H1 (cell line): ENCODE measurements around the gene CYP4F11. TPM values are rescaled to one million over a fixed set of nuclear protein-coding genes. Genes with fewer than 3 reads are reported as not detected.

ENCODE experiments used
- CTCF ChIA-PET: fragments of 300-600 bp; sonication (Branson Sonifier 250); formaldehyde crosslinking; loops from one replicate; lab custom pipeline; 2021; ENCODE audit not compliant: partially characterized antibody; lab: Charles Lee
- POLR2A ChIA-PET: fragments of 300-600 bp; sonication (Branson Sonifier 250); formaldehyde crosslinking; loops from one replicate; lab custom pipeline; 2021; ENCODE audit warnings: inconsistent platforms; ENCODE audit not compliant: partially characterized antibody; lab: Charles Lee
- DNase-seq, 2 experiments: peaks; one replicate each; pipeline versions ENCODE4 v3.0.0 to v3.0.0-alpha.2; 2010 to 2022; ENCODE audit warnings: low spot score in 2 of 2, low read depth in 1 of 2, mixed read lengths in 1 of 2
- FAIRE-seq: peaks from 2 replicates; lab custom pipeline; 2011; peaks lifted over from hg19 to GRCh38; lab: Jason Lieb, UNC
- H2AFZ ChIP-seq: 2 replicates; pipeline ENCODE4 v1.8.1; 2012; ENCODE audit warnings: low read length, inconsistent platforms
- H2AK5ac ChIP-seq: 2 replicates; pipeline ENCODE4 v1.6.1; 2013; ENCODE audit warnings: low read depth, low read length
- H2BK120ac ChIP-seq: replicated peaks from 2 replicates; pipeline ENCODE3; 2013; ENCODE audit warnings: low read depth, low read length, inconsistent platforms
- H2BK12ac ChIP-seq: 2 replicates; pipeline ENCODE4 v1.6.1; 2013; ENCODE audit warnings: low read depth, low read length
- H2BK15ac ChIP-seq: 2 replicates; pipeline ENCODE4 v1.6.1; 2013; ENCODE audit warnings: low read length
- H2BK20ac ChIP-seq: 2 replicates; pipeline ENCODE4 v1.6.1; 2013; ENCODE audit warnings: low read length
- H2BK5ac ChIP-seq: 2 replicates; pipeline ENCODE4 v1.6.1; 2013; ENCODE audit warnings: low read depth, low read length
- H3K14ac ChIP-seq: 2 replicates; pipeline ENCODE4 v1.6.1; 2013; ENCODE audit warnings: inconsistent platforms; ENCODE audit not compliant: insufficient read length
- H3K18ac ChIP-seq: 2 replicates; pipeline ENCODE4 v1.6.1; 2013; ENCODE audit warnings: low read length; ENCODE audit errors: extremely low read depth
- H3K23ac ChIP-seq: 2 replicates; pipeline ENCODE4 v1.6.1; 2013; ENCODE audit warnings: inconsistent platforms; ENCODE audit not compliant: insufficient read length
- H3K23me2 ChIP-seq: 2 replicates; pipeline ENCODE4 v1.6.1; 2013; ENCODE audit warnings: low read depth, low read length
- H3K27ac ChIP-seq: 2 replicates; pipeline ENCODE4 v1.6.1; 2011; ENCODE audit warnings: low read depth, low read length, inconsistent platforms
- H3K27me3 ChIP-seq, 4 experiments: replicated peaks in 1 of 4; 1 replicate in 1 of 4; 2 replicates in 3 of 4; pipeline versions ENCODE4 v1.6.1 to v1.8.1; 2011 to 2013; ENCODE audit warnings: low read length in 3 of 4, mild to moderate bottlenecking in 3 of 4, inconsistent platforms in 2 of 4, mixed read lengths in 2 of 4, moderate library complexity in 1 of 4; ENCODE audit not compliant: control insufficient read depth in 3 of 4, insufficient read depth in 3 of 4; ENCODE audit errors: extremely low read depth in 1 of 4
- H3K36me3 ChIP-seq, 4 experiments: 2 replicates each; pipeline versions ENCODE4 v1.6.1 to v1.8.1; 2011 to 2013; ENCODE audit warnings: mild to moderate bottlenecking in 4 of 4, low read length in 3 of 4, moderate library complexity in 2 of 4, control low read depth in 1 of 4, inconsistent platforms in 1 of 4; ENCODE audit not compliant: insufficient read depth in 4 of 4, control insufficient read depth in 2 of 4
- H3K4ac ChIP-seq: replicated peaks from 2 replicates; pipeline ENCODE3; 2013; ENCODE audit warnings: low read length, low read depth, mixed read lengths, inconsistent platforms; ENCODE audit not compliant: insufficient read length
- H3K4me1 ChIP-seq, 4 experiments: replicated peaks in 1 of 4; 1 replicate in 1 of 4; 2 replicates in 3 of 4; pipeline versions ENCODE4 v1.6.1 to v1.8.1; 2011 to 2013; ENCODE audit warnings: low read length in 3 of 4, inconsistent platforms in 2 of 4, mixed read lengths in 1 of 4; ENCODE audit not compliant: insufficient read depth in 4 of 4, control insufficient read depth in 3 of 4
- H3K4me2 ChIP-seq, 2 experiments: 2 replicates each; pipeline versions ENCODE4 v1.6.1 to v1.8.1; 2011 to 2013; ENCODE audit warnings: low read depth in 2 of 2, low read length in 2 of 2, control low read depth in 1 of 2, inconsistent platforms in 1 of 2, mild to moderate bottlenecking in 1 of 2; ENCODE audit not compliant: insufficient read depth in 1 of 2
- H3K4me3 ChIP-seq, 4 experiments: fragments of 200-600, 300-600 bp in 1 of 4; sonication (generic), shearing (Covaris generic), sonication (Bioruptor Twin) in 1 of 4; 2 replicates each; pipeline versions ENCODE4 v1.5.1 to v1.8.1; 2011 to 2016; ENCODE audit warnings: low read length in 4 of 4, low read depth in 3 of 4, control low read depth in 2 of 4, inconsistent platforms in 2 of 4, mild to moderate bottlenecking in 2 of 4, mixed read lengths in 1 of 4, moderate library complexity in 1 of 4; ENCODE audit not compliant: insufficient read depth in 2 of 4; ENCODE audit errors: extremely low read depth in 1 of 4
- H3K56ac ChIP-seq: replicated peaks from 2 replicates; pipeline ENCODE3; 2013; ENCODE audit warnings: low read depth, mild to moderate bottlenecking, mixed read lengths, low read length, inconsistent platforms; ENCODE audit not compliant: insufficient read length
- H3K79me1 ChIP-seq: 2 replicates; pipeline ENCODE4 v1.6.1; 2013; ENCODE audit warnings: low read depth, low read length, control low read depth
- H3K79me2 ChIP-seq, 2 experiments: 2 replicates each; pipeline versions ENCODE4 v1.6.1 to v1.8.1; 2012 to 2013; ENCODE audit warnings: low read length in 2 of 2, mild to moderate bottlenecking in 2 of 2, inconsistent platforms in 1 of 2; ENCODE audit not compliant: insufficient read depth in 2 of 2, control insufficient read depth in 1 of 2
- H3K9ac ChIP-seq, 4 experiments: replicated peaks in 1 of 4; 1 replicate in 1 of 4; 2 replicates in 3 of 4; pipeline versions ENCODE4 v1.6.1 to v1.8.1; 2011 to 2013; ENCODE audit warnings: low read depth in 3 of 4, low read length in 3 of 4, control low read depth in 2 of 4, mild to moderate bottlenecking in 2 of 4, moderate library complexity in 2 of 4, inconsistent platforms in 1 of 4; ENCODE audit errors: extremely low read depth in 1 of 4
- H3K9me3 ChIP-seq, 2 experiments: 2 replicates each; pipeline versions ENCODE4 v1.6.1 to v1.8.1; 2012 to 2013; ENCODE audit warnings: mild to moderate bottlenecking in 2 of 2, moderate library complexity in 2 of 2, control low read depth in 1 of 2, inconsistent platforms in 1 of 2, low read depth in 1 of 2, low read length in 1 of 2, mixed read lengths in 1 of 2; ENCODE audit not compliant: insufficient read depth in 2 of 2
- H4K20me1 ChIP-seq, 2 experiments: replicated peaks in 1 of 2; 2 replicates each; pipeline versions ENCODE3 to v1.8.1; 2011 to 2013; ENCODE audit warnings: inconsistent platforms in 2 of 2, low read length in 2 of 2, mild to moderate bottlenecking in 1 of 2; ENCODE audit not compliant: insufficient read depth in 2 of 2, control insufficient read depth in 1 of 2
- H4K5ac ChIP-seq: 2 replicates; pipeline ENCODE4 v1.6.1; 2013; ENCODE audit warnings: low read length, low read depth, mixed read lengths, inconsistent platforms; ENCODE audit not compliant: insufficient read length
- H4K8ac ChIP-seq: 2 replicates; pipeline ENCODE4 v1.8.0; 2013; ENCODE audit warnings: mild to moderate bottlenecking, moderate library complexity, low read length, inconsistent platforms; ENCODE audit not compliant: insufficient read depth; ENCODE audit errors: extremely low read depth
- H4K91ac ChIP-seq: replicated peaks from 2 replicates; pipeline ENCODE3; 2013; ENCODE audit warnings: low read length, mixed read lengths, inconsistent platforms; ENCODE audit not compliant: insufficient read length
- CBX8 ChIP-seq: fragments of 300-800, 300-1000 bp; sonication (generic); IDR thresholded peaks from 2 replicates; pipeline ENCODE4 v1.7.1; 2016; ENCODE audit warnings: low read depth, low read length, borderline replicate concordance
- KDM1A ChIP-seq: fragments of 200-600, 300-600 bp; sonication (generic); IDR thresholded peaks from 2 replicates; pipeline ENCODE4 v1.7.1; 2016; ENCODE audit warnings: mild to moderate bottlenecking, low read length, borderline replicate concordance
- KDM5A ChIP-seq: fragments of 200-600 bp; IDR thresholded peaks from 2 replicates; pipeline ENCODE4 v1.7.1; 2012; ENCODE audit warnings: mild to moderate bottlenecking, low read length, inconsistent platforms, mixed read lengths
- NRF1 ChIP-seq: IDR thresholded peaks from 2 replicates; pipeline ENCODE4 v1.6.1; 2011; ENCODE audit warnings: mild to moderate bottlenecking, low read depth, low read length, improper control_type of control experiment
- RBBP5 ChIP-seq: IDR thresholded peaks from 2 replicates; pipeline ENCODE4 v1.7.1; 2012; ENCODE audit warnings: low read depth, mild to moderate bottlenecking, inconsistent platforms, low read length, moderate library complexity, borderline replicate concordance
- RXRA ChIP-seq: IDR thresholded peaks from 2 replicates; pipeline ENCODE4 v1.6.1; 2011; ENCODE audit warnings: low read depth, mild to moderate bottlenecking, low read length, moderate library complexity; ENCODE audit not compliant: insufficient read depth
- SAP30 ChIP-seq: fragments of 300-600 bp; sonication (generic); IDR thresholded peaks from 2 replicates; pipeline ENCODE4 v1.7.1; 2012; ENCODE audit warnings: low read length, moderate library complexity, mild to moderate bottlenecking, inconsistent platforms; ENCODE audit not compliant: insufficient read depth, insufficient replicate concordance
- ZNF274 ChIP-seq: IDR thresholded peaks from 2 replicates; pipeline ENCODE4 v1.7.0; 2012; ENCODE audit warnings: low read length, borderline replicate concordance; ENCODE audit errors: extremely low read depth
- WGBS, 2 experiments: shearing (Covaris generic) in 1 of 2; methylation state at CpG; one replicate each; pipeline versions ENCODE4 v1.1.6 to v1.1.7; 2013 to 2015; ENCODE audit warnings: low lambda C conversion rate in 2 of 2, mixed read lengths in 2 of 2, inconsistent platforms in 1 of 2, low coverage in 1 of 2, missing lambda C conversion rate in 1 of 2; ENCODE audit not compliant: insufficient replicate concordance in 2 of 2, insufficient coverage in 1 of 2, insufficient read length in 1 of 2; ENCODE audit errors: extremely low coverage in 1 of 2, missing lambda C conversion rate in 1 of 2; 5-methylcytosine and 5-hydroxymethylcytosine counted together
- polyA plus RNA-seq, 7 experiments: library from polyadenylated mRNA; depleted of rRNA in 3 of 7; stranded (reverse) in 5 of 7; unstranded in 2 of 7; fragments of >200 nt in 5 of 7; fragments of 200-250 nt in 2 of 7; gene quantifications; 1 replicate in 5 of 7; 2 replicates in 1 of 7; 4 replicates in 1 of 7; pipeline versions ENCODE4 v1.2.1 to v1.2.3, GENCODE V29; 2011 to 2013; ENCODE audit warnings: missing spikeins in 2 of 7, mixed read lengths in 2 of 7
- total RNA-seq: library from RNA; stranded (reverse); fragmentation: NEBNext Ultra II Directional; extraction: Animal tissue kit (Norgen Biotek cat#: 25700); gene quantifications from 2 replicates; pipeline ENCODE4 v1.2.1, GENCODE V29; 2021
- TF ChIP-seq, protein P1 (sequence below): IDR thresholded peaks from 2 replicates; pipeline ENCODE4 v1.6.1; 2011; ENCODE audit warnings: low read depth, mild to moderate bottlenecking, low read length; ENCODE audit not compliant: insufficient read depth

CYP4F11 gene
- total and polyA plus RNA-seq, 2 of the 8 experiments (the other 6 are each of a cell fraction or from before 2014, with no cell fraction given) = not detected

DNA sequence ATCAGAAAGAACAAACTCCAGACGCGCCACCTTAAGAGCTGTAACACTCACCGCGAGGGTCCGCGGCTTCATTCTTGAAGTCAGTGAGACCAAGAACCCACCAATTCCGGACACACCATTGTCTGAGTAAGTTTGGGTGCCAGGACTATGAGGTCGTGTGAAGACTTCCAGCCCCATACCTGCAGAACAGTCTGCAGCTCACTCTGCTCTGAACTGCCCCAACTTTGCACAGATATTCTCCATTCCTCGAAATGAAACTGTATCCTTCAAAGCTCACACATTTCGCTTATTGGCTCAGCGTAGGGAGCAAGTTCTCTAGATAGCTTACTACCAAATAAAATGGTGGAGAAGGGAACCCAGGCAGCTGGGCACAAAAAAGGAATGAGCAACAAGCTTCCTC lies 33.8 kb downstream of the CYP4F11 start:
- no peaks in the 10 kb centered on the region for H3K79me2 ChIP-seq
- H3K27me3 ChIP-seq = no peaks in the 10 kb centered on the region
- H3K23me2 ChIP-seq = peaks cover 5% of the 10 kb centered on the region; the same call in 1 of the 2 replicates
- no peaks in the 10 kb centered on the region for H3K79me1 ChIP-seq
- peaks cover 50 to 69% of the 10 kb centered on the region in 2 experiments for H3K9me3 ChIP-seq
- no peak overlapping the region for H3K9ac ChIP-seq
- H3K56ac ChIP-seq = no peak overlapping the region
- H2BK120ac ChIP-seq = no peak overlapping the region
- no peak overlapping the region for H3K27ac ChIP-seq
- DNase-seq (no peak), FAIRE-seq (no peak)
- H3K4me3 ChIP-seq = no peak overlapping the region
- no peaks in the 10 kb centered on the region for H3K4me1 ChIP-seq
- H3K14ac ChIP-seq = no peak overlapping the region
- ChIA-PET POLR2A (no interaction called here), CTCF (no interaction called here)
- no peaks in the 10 kb centered on the region for H4K20me1 ChIP-seq
- H2BK12ac ChIP-seq = no peak overlapping the region
- no peak overlapping the region for H4K8ac ChIP-seq
- no peak overlapping the region for H3K4me2 ChIP-seq
- H3K18ac ChIP-seq = no peak overlapping the region
- no peak overlapping the region for H2AK5ac ChIP-seq
- no peak overlapping the region for H4K91ac ChIP-seq
- no peak overlapping the region for H2BK20ac ChIP-seq
- 71% methylated on average over 5 of the region's 11 CpGs; no CpG with 5 or more reads in 1 of the 2 experiments for WGBS, 2 experiments
- no peak overlapping the region for H3K23ac ChIP-seq
- no peak for TF ChIP-seq RBBP5
- no peak for TF ChIP-seq RXRA
- TF ChIP-seq ZNF274 = no peak
- TF ChIP-seq, protein P1, sequence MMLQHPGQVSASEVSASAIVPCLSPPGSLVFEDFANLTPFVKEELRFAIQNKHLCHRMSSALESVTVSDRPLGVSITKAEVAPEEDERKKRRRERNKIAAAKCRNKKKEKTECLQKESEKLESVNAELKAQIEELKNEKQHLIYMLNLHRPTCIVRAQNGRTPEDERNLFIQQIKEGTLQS = no peak
- TF ChIP-seq SAP30 = no peak
- TF ChIP-seq KDM1A = no peak
- no peak for TF ChIP-seq KDM5A
- TF ChIP-seq CBX8 = no peak
- TF ChIP-seq NRF1 = no peak
- TF ChIP-seq, all 59 proteins: peak for 0
- Histone ChIP-seq H3K4ac (no peak overlapping the region), H4K5ac (no peak overlapping the region), H2BK5ac (no peak overlapping the region), H3K36me3 (no peaks in the 10 kb centered on the region), H2BK15ac (no peak overlapping the region), H2AFZ (no peak overlapping the region)
